ENCODE data around the gene PARD6G.

- TF ChIP-seq EP300 (IDR thresholded peaks at IDR 0.05; ENCODE audit: low read depth) = no peak
- TF ChIP-seq CTCF (IDR thresholded peaks at IDR 0.05) = no peak
Measured at GRCh38 chr18:80198994-80199748, 48.1 kb downstream of the PARD6G start.
